Measurements from ENCODE around the gene FAAP100.

Gene FAAP100

DNA sequence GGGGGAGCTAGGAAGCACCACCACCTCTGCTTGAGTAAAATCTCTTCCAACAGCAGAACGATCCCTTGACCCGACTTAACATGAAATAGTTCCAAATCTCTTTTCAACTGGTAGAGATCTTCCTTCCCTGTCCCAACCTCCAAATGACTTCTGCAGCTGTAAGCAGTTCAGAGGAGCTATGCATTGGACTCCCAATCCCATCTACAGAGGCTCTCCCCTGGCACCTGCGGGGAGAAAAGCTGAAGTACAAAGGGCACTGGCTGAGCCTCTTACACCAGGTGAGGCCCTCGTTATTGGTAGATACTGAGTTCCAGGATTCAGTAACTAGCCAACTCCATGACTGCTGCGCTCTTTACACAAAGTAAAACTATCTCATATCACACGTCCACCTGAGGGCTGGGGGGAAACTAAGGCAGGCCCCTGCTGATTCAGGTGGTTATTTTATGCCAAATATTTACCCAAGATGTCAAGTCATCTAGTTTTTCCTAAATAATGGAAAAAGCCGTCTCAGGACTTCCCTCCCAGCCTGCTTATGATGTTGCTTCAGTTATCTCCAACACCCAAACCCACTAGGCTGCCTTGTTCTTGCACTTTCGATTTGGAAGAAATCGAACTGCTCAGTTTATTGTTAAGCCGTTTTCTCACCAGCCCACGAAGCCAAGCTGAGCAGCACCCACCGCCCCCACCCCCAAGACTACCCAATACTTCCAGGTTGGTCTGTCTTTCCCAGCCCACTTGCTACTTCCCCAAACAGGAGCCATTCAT lies 42.8 kb downstream of the FAAP100 start:
- DNase-seq (ENCODE audit: low spot score): no peak
- no peak for TF ChIP-seq CTCF (IDR thresholded peaks at IDR 0.05; ENCODE audit: extremely low read depth, missing control alignments)

DNA sequence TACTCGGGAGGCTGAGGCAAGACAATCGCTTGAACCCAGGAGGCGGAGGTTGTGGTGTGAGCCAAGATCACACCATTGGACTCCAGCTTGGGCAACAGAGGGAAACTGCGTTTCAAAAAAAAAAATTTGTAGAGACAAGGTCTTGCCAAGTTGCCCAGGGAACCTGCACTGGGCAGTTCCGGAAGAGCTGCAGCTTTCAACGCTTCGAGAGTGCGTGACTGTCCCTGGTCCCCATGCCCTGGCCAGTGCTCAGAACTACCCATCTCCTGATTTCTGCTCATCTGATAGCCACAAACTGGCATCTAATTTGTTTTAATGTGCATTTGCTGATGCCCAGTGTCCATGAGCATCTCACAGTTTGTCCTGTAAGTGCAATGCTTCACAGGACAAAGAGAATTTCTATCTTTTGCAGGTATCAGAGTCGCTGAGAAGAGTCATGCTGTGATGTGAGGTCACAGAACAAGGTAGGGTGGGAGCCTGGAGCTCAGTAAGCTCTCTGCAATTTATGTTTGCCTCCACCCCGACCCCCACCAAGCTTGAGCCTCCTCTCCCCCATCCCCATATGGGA lies 43.4 kb downstream of the FAAP100 start:
- no peak for DNase-seq (ENCODE audit: low spot score)
- TF ChIP-seq CTCF (IDR thresholded peaks at IDR 0.05; ENCODE audit: extremely low read depth, missing control alignments): no peak

GRCh38 chr17:81503619-81504018 lies 48.5 kb downstream of the FAAP100 start:
- TF ChIP-seq CTCF (IDR thresholded peaks at IDR 0.05; ENCODE audit: extremely low read depth, missing control alignments): no peak
- no peak for DNase-seq (ENCODE audit: low spot score)

DNA sequence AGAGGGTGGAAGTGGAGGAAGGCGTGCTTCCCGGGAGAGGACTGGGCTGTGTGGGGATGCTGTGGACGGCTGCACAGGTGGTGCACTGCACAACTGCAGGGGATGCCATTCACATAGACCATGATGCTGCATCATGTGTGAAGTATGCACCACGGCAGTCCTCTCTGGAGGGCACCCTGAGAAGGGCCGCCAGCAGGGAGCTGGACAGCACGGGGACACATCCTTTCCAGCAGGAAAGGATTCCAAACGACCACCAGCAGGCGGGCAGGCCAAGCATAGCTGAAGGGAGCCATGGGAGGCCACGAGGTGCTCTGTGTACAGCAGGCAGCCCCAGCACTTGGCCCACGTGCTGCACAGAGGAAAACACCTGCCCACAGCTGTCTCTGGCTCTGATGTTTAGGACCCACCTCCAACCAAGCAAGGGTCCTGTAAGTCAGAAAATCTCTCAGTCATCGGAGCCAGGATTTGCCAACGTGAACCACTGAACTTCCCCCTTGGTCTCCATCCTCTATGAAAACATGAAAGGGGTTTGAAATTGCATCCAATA lies 49.6 kb downstream of the FAAP100 start:
- no peak for DNase-seq (ENCODE audit: low spot score)
- TF ChIP-seq CTCF (IDR thresholded peaks at IDR 0.05; ENCODE audit: extremely low read depth, missing control alignments): no peak

- DNase-seq (ENCODE audit: low spot score): no peak
- TF ChIP-seq CTCF (IDR thresholded peaks at IDR 0.05; ENCODE audit: extremely low read depth, missing control alignments): no peak
Measured at GRCh38 chr17:81500047-81500446, 52.1 kb downstream of the FAAP100 start.

GRCh38 chr17:81499601-81499970 lies 52.6 kb downstream of the FAAP100 start:
- DNase-seq (ENCODE audit: low spot score): no peak
- TF ChIP-seq CTCF (IDR thresholded peaks at IDR 0.05; ENCODE audit: extremely low read depth, missing control alignments): no peak

GRCh38 chr17:81498953-81499600 lies 53.1 kb downstream of the FAAP100 start:
- no peak for DNase-seq (ENCODE audit: low spot score)
- no peak for TF ChIP-seq CTCF (IDR thresholded peaks at IDR 0.05; ENCODE audit: extremely low read depth, missing control alignments)

All from GM20000 (cell line).